Stimulated activated CD8-positive, alpha-beta memory T cell treated with anti-CD3 and anti-CD28 coated beads, Interleukin-15, amount 100 ng/mL, for 24 hours (primary cell): ENCODE results near the gene ZNF486.
"Not testable (repeated sequence)": the region's sequence is repeated elsewhere in the genome, so short reads cannot be mapped to it uniquely, and the experiment has no call there.

Experiments
- DNase-seq: peaks from one replicate; pipeline ENCODE4 v3.0.0-alpha.2; 2020; ENCODE audit warnings: low read depth

Gene ZNF486

GRCh38 chr19:20233105-20233504 lies 66.1 kb downstream of the ZNF486 start:
- no peak for DNase-seq

DNA sequence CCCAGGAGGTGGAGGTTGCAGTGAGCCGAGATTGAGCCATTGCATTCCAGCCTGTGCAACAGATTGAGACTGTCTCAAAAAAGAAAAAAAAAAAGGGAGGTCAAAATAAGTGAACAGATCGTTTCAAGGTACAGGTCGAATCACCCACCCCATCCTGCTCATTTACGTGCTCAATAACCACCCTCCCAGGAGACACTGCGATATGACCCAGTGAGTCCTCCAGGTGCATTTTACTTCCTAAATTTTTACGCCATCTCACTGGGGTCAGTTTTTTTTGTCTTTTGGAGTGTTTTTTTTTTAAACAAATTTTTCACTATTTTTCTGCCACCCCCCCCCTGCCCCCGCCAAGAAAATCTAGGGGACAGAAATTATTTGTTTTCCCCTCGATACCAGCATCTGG lies 68.1 kb downstream of the ZNF486 start:
- no peak for DNase-seq

DNA sequence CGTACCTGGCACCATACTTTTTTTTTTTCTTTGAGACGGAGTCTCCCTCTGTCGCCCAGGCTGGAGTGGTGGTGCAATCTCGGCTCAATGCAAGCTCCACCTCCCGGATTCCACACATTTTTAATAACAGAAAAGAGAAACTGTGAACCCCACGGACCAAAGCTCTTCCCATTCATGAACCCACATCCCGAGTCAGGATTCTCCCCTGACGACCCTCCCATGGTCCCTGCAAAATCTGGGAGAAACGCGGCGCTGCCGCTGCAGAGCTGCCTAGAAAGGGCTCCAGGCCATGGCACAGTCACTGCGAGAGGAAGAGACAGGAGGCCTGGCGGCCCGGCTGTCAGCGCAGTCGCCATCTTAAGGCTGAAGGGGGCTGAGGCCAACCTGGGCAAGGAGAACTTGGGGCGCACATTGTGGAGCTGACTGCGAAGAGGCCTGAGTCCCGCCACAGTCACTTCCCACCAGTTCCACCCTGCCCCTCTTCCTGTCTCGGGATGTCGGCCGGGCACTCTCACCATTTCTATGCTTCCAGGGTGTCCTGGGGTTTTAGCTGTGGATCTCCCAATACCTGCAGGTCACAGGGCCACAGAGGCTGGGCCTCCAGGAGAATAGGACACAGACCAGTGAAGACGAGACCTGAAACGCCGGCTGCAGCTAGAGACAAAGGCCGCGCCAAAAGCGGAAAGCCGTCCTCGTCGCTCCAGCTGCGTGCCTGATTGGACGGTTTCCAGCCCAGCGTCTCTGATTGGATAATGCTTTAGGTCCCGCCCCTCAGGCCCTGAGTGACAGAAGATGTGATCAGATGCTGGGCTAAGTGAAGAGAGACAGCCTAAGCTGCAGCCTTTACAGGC lies 71.0 kb downstream of the ZNF486 start:
- DNase-seq: peak; percentile 63

DNA sequence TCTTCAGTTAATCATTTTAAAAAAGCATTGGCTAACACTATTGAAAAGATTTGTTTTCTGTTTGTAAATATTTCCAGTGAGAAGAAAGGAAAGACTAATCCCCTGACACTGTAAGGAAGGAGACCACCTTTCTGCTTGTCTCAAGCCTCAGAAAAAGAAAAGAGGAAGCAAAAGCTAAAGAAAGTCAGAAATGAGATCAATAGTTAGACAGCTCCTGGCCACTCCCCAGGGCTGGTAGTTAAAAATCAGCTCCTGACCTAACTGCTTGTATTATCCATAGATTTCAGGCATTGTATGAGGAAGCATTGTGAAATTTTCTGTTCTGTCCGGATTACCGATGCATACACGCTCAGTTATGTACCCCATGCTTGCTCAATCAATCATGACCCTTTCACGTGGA lies 76.6 kb downstream of the ZNF486 start:
- DNase-seq: no peak

DNA sequence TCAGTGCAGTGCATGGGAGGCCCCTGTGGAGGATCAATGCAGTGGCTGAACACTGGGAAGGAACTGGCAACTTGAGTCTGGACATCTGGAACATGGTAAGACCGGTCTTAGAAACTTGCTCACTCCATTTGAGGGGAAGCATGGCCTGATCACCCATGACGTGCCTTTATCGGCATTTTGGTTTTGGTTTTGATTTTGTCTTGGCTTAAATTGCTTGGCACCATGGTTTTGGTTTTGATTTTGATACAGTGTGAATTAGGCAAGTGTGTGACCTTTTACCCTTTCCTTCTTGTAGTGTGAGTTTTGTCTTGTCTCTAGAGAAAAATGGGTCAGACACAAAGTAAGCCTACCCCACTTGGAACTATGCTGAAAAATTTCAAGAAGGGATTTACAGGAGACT lies 77.3 kb downstream of the ZNF486 start:
- DNase-seq: no peak

GRCh38 chr19:20245309-20245708 lies 78.3 kb downstream of the ZNF486 start:
- DNase-seq: no peak

DNA sequence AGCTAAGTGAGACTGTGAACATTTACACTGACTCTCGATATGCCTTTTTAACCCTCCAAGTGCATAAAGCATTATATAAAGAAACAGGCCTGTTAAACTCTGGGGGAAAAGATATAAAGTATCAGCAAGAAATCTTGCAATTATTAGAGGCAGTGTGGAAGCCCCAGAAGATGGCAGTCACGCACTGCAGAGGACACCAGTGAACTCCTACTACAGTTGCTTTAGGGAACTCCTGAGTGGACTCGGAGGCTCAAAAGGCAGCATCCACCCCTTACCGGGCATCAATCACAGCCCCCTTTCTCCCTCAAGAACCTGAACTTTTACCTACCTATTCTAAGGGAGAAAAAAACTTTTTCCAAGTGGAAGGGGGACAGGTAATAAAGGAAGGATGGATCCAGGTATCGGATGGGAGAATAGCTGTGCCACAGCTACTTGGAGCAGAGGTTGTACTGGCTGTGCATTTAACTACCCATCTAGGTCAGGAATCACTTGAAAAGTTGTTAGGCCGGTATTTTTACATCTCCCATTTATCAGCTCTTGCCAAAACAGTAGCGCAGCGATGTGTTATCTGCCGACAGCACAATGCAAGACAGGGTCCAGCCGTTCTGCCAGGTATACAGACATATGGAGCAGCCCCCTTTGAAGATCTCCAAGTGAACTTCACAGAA lies 80.1 kb downstream of the ZNF486 start:
- no peak for DNase-seq

DNA sequence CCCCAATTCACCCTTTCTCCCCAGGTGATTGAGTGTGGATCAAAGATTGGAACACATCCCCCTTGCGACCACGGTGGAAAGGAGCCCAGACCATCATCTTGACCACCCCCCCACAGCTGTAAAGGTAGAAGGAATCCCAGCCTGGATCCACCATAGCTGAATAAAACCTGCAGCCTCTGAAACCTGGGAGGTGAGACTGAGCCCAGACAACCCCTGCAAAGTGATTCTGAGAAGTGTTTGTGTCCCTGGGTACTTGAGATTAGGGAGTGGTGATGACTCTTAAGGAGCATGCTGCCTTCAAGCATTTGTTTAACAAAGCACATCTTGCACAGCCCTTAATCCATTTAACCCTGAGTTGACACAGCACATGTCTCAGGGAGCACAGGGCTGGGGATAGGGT lies 81.2 kb downstream of the ZNF486 start:
- not testable (repeated sequence) for DNase-seq
